Upper lobe of left lung (tissue), 4 donors: ENCODE results near the gene CCDC201.
"Not testable (repeated sequence)": the region's sequence is repeated elsewhere in the genome, so short reads cannot be mapped to it uniquely, and the experiment has no call there.

Experiments
- POLR2A ChIP-seq, 4 donors: fragments of 450-650 bp; IDR thresholded peaks; one replicate each; pipeline ENCODE4 v1.5.1; 2016 to 2017; ENCODE audit warnings: antibody characterized with exemption in 4 of 4, mild to moderate bottlenecking in 2 of 4
- TF ChIP-seq, protein P1 (sequence below), 6 experiments: fragments of 450-650 bp in 4 of 6; fragments of 200-600 bp in 2 of 6; sonication (generic) in 2 of 6; IDR thresholded peaks; one replicate each; pipeline ENCODE4 v1.5.1; 2016 to 2019; ENCODE audit warnings: antibody characterized with exemption in 6 of 6

- TF ChIP-seq POLR2A (IDR thresholded peaks at IDR 0.05), result not testable (repeated sequence)
- TF ChIP-seq, protein P1, sequence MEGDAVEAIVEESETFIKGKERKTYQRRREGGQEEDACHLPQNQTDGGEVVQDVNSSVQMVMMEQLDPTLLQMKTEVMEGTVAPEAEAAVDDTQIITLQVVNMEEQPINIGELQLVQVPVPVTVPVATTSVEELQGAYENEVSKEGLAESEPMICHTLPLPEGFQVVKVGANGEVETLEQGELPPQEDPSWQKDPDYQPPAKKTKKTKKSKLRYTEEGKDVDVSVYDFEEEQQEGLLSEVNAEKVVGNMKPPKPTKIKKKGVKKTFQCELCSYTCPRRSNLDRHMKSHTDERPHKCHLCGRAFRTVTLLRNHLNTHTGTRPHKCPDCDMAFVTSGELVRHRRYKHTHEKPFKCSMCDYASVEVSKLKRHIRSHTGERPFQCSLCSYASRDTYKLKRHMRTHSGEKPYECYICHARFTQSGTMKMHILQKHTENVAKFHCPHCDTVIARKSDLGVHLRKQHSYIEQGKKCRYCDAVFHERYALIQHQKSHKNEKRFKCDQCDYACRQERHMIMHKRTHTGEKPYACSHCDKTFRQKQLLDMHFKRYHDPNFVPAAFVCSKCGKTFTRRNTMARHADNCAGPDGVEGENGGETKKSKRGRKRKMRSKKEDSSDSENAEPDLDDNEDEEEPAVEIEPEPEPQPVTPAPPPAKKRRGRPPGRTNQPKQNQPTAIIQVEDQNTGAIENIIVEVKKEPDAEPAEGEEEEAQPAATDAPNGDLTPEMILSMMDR (IDR thresholded peaks at IDR 0.05), result not testable (repeated sequence)
Observed at GRCh38 chr7:45829846-45830245, 43.0 kb downstream of the CCDC201 start.
